ENCODE measurements around the gene CDK5RAP2.

DNA sequence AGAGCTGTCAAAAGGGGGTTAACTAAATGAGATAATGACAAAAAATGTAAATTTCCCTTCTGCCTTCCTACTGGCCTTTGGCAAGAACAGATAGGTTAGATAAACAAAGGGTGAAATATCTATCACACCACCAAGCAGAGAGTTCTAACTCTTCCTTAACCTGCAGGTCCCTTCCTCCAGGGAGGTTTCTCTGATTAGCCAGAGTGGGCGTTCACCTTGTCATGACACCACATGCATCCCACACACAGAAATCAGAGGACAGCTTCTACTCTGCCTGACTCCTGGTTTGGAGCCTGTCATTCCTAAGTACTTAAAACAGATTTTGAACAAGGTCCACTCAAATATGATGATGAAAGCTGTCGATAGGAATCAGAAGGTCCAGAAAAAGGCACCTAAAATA lies 180.0 kb downstream of the CDK5RAP2 start:
- TF ChIP-seq STAT1 (conservative IDR thresholded peaks at IDR 0.05): no peak
- no peak for TF ChIP-seq SRF (IDR thresholded peaks at IDR 0.05; ENCODE audit: low read depth in 2 of 2, low read length in 2 of 2)
- no peak for TF ChIP-seq JUND (IDR thresholded peaks at IDR 0.05; ENCODE audit: low read depth, low read length)
- no peak for TF ChIP-seq ZNF274 (IDR thresholded peaks at IDR 0.05; ENCODE audit: insufficient read depth, insufficient read length)
- TF ChIP-seq SMC3 (IDR thresholded peaks at IDR 0.05; ENCODE audit: borderline replicate concordance, low read length): no peak
- TF ChIP-seq, protein P1, sequence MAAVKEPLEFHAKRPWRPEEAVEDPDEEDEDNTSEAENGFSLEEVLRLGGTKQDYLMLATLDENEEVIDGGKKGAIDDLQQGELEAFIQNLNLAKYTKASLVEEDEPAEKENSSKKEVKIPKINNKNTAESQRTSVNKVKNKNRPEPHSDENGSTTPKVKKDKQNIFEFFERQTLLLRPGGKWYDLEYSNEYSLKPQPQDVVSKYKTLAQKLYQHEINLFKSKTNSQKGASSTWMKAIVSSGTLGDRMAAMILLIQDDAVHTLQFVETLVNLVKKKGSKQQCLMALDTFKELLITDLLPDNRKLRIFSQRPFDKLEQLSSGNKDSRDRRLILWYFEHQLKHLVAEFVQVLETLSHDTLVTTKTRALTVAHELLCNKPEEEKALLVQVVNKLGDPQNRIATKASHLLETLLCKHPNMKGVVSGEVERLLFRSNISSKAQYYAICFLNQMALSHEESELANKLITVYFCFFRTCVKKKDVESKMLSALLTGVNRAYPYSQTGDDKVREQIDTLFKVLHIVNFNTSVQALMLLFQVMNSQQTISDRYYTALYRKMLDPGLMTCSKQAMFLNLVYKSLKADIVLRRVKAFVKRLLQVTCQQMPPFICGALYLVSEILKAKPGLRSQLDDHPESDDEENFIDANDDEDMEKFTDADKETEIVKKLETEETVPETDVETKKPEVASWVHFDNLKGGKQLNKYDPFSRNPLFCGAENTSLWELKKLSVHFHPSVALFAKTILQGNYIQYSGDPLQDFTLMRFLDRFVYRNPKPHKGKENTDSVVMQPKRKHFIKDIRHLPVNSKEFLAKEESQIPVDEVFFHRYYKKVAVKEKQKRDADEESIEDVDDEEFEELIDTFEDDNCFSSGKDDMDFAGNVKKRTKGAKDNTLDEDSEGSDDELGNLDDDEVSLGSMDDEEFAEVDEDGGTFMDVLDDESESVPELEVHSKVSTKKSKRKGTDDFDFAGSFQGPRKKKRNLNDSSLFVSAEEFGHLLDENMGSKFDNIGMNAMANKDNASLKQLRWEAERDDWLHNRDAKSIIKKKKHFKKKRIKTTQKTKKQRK (IDR thresholded peaks at IDR 0.05; ENCODE audit: low read depth, low read length): no peak
- TF ChIP-seq, protein P2, sequence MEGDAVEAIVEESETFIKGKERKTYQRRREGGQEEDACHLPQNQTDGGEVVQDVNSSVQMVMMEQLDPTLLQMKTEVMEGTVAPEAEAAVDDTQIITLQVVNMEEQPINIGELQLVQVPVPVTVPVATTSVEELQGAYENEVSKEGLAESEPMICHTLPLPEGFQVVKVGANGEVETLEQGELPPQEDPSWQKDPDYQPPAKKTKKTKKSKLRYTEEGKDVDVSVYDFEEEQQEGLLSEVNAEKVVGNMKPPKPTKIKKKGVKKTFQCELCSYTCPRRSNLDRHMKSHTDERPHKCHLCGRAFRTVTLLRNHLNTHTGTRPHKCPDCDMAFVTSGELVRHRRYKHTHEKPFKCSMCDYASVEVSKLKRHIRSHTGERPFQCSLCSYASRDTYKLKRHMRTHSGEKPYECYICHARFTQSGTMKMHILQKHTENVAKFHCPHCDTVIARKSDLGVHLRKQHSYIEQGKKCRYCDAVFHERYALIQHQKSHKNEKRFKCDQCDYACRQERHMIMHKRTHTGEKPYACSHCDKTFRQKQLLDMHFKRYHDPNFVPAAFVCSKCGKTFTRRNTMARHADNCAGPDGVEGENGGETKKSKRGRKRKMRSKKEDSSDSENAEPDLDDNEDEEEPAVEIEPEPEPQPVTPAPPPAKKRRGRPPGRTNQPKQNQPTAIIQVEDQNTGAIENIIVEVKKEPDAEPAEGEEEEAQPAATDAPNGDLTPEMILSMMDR (IDR thresholded peaks at IDR 0.05 in 2 of 3, conservative IDR thresholded peaks at IDR 0.05 in 1 of 3; ENCODE audit: control insufficient read depth in 2 of 3, extremely low read depth in 1 of 3, insufficient read depth in 1 of 3, low read depth in 3 of 3, low read length in 3 of 3): no peak
- no peak for TF ChIP-seq WRNIP1 (IDR thresholded peaks at IDR 0.05; ENCODE audit: borderline replicate concordance, low read depth, low read length)
- TF ChIP-seq MEF2B (IDR thresholded peaks at IDR 0.05; ENCODE audit: partially characterized antibody, poor library complexity, severe bottlenecking): no peak
